NCI-H2171 treated with DMSO at 0.1 percent for 48 hours (cell line): Measurements from ENCODE around the gene EGFL7.

Source experiments
- DNase-seq: peaks from one replicate; lab custom pipeline; 2025; lab: John Stamatoyannopoulos, UW

EGFL7 gene

GRCh38 chr9:136718345-136719194 lies 55.9 kb downstream of the EGFL7 start:
- DNase-seq: no peak

- DNase-seq: no peak
Measured at GRCh38 chr9:136719195-136719880, 56.6 kb downstream of the EGFL7 start.

GRCh38 chr9:136720251-136720897 lies 57.7 kb downstream of the EGFL7 start:
- no peak for DNase-seq

- DNase-seq: no peak
Measured at GRCh38 chr9:136720898-136721338, 58.2 kb downstream of the EGFL7 start.

GRCh38 chr9:136721339-136722092 lies 58.8 kb downstream of the EGFL7 start:
- DNase-seq: no peak
